ENCODE results near the gene TIMM23B.
"Not testable (repeated sequence)": the region's sequence is repeated elsewhere in the genome, so short reads cannot be mapped to it uniquely, and the experiment has no call there.

TIMM23B gene, protein sequence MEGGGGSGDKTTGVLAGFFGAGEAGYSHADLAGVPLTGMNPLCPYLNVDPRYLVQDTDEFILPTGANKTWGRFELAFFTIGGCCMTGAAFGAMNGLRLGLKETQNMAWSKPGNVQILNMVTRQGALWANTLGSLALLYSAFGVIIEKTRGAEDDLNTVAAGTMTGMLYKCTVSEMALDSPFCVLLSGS

DNA sequence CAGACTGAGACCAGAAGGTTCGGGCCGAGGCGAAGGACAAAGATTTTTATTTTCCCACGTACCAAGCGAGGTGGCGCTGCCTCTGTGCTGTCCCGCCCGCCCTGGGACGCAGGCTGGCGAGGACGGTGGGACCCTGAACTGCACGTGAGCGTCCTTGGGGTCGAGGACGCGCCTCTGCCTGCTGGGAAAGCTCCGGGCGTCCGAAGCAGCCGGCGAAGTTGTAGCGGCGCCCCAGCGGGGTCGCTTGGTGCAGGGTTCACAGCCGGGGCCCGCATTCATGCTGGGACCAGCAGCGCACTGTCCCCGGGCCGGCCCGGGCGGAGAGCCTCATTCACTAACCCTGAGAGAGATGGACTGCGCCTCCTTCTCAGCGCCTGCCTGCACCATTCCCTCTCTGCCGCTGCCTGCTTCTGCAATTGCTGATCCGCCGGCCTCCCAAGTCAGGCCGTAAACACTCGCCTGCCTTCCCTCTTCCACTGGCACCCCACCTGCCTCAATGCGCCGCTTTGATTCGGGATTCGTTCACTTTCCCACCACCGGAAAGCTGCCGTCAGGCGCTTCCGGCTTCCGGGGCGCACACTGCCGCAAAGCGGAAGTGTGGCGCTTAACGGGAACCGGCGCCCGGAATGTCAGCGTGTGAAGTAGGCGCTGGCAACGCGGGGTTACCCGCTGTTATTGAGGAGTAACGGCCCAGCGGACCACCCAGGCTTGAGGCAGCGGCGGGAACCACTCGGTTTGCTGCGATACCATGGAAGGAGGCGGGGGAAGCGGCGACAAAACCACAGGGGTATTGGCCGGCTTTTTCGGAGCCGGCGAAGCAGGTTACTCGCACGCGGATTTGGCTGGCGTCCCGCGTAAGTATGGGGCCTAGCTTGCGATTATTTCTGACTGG is at the start of gene TIMM23B, which contains the start of gene PARG:
TIMM23B (plus strand) TSS at position 607 of the 892 bp plus-strand sequence; CDS start at position 749, 142 bp downstream.
PARG (minus strand) TSS at position 581 of the 892 bp plus-strand sequence; CDS start at position 279, 302 bp downstream.
- H3K4me3 ChIP-seq (ENCODE audit: low read depth, low read length): peak within 1 kb of the TSS; percentile 67

DNA sequence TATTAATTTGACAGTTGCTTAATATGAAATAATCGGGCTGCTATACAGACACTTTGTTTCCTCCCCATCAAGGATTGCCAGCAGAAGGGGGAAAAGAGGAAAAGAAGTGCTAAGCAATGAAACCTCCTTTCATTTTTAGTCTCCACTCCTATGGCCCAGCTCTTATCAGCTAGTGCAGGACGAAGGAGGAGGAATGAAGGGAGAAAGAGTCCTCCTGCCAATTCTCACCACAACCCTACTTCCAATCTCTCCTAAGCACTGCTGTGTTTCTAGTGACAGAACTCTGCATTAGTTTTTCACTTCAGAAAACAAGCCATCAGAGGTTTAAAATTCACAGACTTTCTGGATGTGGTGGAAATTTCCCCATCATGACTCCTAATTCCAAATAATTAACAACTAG is 41.9 kb upstream of the TIMM23B start:
- not testable (repeated sequence) for H3K4me3 ChIP-seq (ENCODE audit: low read depth, low read length)

DNA sequence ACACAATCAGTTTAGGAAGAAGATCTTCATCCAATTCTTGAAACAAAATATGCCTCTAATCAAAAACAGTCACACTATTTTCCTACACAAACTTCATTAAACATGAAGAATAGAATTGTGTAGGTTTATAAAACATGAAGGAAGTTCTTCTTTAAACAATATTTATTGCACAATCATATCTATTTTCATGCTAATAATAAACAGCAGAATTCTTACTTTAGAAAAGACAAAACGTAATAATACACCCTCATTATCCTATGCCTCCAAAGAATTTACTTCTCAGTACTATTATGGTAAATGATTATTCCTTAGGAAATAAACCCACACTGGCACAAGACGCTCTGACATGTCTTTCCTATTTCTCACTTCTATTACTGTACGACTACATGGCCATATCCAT is 41.4 kb upstream of the TIMM23B start:
- not testable (repeated sequence) for H3K4me3 ChIP-seq (ENCODE audit: low read depth, low read length)

DNA sequence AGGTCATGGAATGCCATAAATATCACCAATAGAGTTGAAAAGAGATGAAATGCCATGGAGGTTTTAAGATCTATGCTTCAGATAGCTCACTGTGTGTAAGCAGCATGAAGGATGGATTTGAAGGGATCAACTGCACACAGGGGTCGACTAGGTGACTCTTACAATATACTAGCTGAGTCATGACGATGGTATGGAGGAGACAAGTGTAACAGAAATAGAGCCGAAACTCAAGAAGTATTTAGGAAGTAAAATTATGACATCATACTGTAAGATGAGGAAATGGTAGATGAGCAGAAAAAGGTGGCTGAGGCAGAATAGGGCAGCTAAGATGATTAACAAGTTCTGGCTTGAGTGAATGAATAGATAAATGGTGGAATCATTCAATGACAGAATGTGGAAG is 38.0 kb upstream of the TIMM23B start:
- not testable (repeated sequence) for H3K4me3 ChIP-seq (ENCODE audit: low read depth, low read length)

DNA sequence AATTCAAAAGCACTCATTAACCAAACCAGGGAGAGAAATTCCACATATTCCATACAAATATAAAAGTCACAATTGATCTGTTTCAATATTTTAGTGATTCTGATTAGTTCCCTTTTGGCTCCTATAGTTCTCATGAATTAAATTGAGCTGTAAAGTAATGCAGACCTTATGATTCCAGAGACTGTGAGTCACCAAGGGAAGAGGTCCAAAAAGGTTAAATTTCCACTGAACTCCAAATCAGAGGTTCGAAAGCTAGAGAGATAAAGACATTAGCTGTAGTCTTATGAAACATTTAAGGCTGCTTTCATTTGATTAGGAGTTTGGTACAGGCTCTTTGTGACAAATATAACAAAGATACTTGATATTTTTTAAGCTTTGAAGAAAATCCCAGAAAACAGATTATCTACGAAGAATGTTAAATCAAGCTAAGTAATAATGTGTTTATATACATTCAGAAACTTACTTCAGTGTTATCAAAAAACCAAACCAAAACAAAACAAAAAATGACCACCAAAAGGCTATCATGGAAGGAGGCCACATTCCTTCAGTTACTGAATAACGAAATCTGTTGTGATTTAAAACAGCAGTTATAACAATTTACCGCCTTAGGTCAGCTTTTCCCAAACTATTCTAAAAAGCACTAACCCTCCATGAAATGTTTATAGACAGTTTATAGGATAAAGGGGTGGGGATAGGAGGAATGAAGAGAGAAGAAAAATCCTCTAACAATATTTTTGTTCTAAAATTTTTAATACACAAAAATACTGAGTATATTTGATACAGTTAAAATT is 33.4 kb upstream of the TIMM23B start:
- not testable (repeated sequence) for H3K4me3 ChIP-seq (ENCODE audit: low read depth, low read length)

DNA sequence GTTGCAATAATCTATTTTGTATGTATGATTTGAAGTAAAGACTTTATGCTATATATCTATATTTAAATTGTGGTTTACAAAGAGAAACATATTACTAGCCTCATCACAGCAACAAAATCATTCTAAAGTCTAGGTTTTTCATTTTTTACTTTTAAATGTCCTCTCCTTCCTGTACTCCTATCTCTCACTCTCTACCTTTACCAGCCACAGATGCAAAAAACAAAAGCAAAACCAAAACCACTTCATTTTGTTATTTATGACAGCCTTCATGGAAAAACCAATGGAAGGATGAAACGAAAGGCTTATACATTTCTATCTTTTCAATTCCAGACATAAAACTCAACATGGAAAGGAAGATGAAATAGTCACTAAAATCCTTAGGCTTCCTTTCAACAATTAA is 31.6 kb upstream of the TIMM23B start:
- H3K4me3 ChIP-seq (ENCODE audit: low read depth, low read length): not testable (repeated sequence)

DNA sequence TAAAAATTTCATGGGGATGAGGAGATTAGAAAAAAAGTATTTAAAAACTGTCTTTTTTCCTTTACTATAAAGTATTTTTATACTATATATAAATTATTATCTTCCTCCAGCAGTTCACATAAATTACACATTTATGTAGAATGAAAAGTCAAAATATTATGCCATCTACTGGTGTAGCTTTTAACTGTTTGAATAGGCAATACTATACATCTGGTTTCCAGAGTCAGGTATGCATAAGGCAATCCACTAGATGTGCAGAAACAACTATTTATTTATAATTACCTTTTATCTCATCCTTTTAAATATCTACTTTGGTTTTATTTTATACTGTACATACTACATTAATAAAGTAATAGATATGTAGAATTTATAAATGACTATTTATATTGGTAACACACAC is 25.4 kb upstream of the TIMM23B start:
- not testable (repeated sequence) for H3K4me3 ChIP-seq (ENCODE audit: low read depth, low read length)

DNA sequence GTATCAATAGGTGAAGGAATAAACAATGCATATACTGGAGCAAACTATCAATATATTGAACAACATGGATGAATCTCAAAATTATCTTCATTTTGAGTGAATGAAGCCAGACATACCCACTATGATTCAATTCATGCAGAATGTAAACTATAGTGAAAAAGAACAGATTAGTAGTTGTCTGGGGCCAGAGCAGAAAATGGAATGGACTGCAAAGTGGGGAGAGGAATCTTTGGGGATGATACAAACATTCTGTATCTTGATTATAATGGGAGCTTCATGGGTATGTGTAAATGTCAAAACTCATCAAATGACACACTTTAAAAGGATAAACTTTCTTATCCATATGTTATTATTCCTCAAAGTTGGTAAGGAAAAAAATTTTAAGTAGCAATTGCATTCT is 23.9 kb upstream of the TIMM23B start:
- H3K4me3 ChIP-seq (ENCODE audit: low read depth, low read length): not testable (repeated sequence)

DNA sequence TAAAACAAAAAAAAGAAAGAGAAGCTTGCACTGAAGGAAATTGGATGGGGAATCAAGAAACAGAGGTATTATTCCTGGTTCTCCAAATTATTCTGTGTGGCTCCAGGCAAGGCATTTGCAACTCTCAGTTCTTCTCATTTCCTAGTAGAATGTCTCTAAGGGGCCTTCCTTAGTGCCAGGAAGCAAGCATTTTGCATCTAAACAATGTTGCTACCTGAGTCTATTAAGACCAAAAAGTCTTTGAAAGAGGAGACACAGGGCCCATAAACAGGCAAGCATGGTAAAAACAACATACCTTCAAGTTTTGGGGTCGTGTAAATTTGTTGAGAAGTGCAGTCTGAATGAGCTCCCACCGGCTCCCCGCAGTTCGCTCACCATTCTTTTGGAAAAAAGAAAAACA is 19.8 kb upstream of the TIMM23B start:
- not testable (repeated sequence) for H3K4me3 ChIP-seq (ENCODE audit: low read depth, low read length)

DNA sequence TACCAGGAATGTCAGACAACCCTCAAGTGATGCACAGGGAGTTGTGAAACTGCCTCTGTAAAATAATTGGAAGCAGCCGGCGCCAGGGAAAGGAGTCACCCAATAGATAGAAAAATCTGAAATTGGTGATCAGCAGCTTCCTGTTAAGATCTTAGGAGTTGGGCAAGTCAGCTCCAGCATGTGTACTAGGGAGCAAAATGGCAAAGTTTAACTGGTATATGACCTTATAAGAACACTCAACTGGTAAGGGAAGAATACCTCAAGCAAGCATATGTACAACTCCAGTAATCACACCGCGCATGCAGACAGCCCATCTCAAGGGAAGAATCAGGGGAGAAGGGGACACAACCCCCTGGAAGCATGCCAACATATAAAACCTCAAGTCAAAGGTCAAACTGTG is 18.3 kb upstream of the TIMM23B start:
- not testable (repeated sequence) for H3K4me3 ChIP-seq (ENCODE audit: low read depth, low read length)

DNA sequence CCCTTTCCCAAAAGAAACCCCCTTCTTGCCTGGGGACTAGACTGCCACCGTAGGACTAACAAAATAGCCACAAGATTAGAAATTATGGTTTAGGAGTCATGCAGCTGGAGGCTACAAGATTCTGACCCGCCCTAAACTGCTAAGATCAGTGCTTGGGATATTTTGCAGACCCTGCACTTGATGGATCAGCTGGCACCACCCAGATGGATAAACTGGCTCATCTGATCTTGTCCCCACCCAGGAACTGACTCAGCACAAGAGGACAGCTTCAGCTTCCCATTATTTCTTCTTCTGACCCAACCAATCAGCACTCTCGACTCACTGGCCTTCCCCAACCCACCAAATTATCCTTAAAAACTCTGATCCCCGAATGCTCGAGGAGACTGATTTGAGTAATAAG is 10.6 kb upstream of the TIMM23B start:
- not testable (repeated sequence) for H3K4me3 ChIP-seq (ENCODE audit: low read depth, low read length)

DNA sequence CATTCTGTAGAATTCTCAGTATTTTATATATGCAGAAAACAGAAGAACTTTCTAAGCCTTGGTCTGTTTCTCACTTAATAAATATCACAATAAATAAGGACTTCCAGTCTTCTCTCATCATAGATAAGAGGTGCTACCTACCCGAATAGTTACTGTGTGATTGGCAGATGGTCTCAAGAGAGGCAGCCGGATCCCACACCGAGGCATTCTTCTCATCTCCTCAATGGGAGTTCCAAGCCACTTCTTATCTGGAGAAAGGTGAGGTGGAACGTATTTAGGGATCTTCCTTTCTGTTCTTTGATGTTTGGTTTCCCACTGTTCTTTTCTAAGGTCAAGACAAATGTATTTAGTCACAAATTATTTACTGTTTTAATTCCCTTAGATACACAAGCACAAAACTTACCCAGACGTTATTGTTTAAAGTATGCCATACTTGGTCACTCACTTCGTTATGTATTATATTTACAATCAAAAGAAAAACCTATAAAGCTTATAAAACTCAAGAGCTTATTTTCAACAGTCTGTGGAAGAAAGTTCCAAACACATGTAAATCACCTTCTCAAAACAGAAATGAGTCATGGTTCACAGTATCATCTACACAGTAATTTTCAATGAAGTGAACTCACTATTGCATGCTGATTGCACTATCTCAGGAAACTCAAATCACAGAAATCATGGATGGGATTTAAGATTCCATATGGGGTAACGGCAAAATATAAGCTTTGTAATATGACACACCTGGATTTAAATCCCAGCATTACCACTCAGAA is 9.7 kb upstream of the TIMM23B start:
- H3K4me3 ChIP-seq (ENCODE audit: low read depth, low read length): not testable (repeated sequence)

DNA sequence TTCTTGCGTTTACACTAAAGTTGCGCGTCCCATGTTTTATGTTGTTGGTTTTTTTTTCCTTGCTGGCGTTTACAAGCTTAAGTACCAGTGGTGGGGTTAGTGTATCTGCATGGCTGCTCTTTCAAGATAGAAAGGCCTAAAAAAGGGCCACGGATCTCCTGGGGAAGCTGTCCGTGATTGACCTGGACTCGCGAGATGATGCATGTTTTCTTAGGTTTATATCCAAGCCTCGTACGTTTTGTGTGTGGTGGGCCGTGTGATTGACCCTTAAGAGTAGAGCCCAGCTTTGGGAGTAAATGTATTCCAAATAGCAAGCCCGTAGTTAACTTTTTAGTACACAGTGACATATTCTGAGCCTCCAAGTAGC is 469 bp downstream of the TIMM23B start:
- H3K4me3 ChIP-seq (ENCODE audit: low read depth, low read length): peak overlapping the region; percentile 67

DNA sequence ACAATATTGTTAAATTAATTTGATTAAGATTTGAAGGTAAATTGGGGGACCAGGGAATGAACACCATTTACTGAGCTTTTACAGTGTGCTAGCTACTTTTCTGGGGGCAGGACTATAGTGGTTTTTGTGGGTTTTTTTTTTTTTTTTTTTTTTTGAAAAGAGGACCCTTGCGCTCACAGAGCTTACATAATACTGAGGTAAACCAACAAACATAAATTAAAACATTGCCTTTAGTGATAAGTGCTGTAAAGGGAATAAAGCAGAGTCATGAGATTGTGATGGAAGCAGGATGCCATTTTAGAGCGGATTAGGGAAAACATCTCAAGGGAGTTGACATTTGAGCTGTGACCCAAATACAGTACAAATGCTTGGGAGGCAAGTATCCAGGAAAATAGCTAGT is 1.8 kb downstream of the TIMM23B start:
- not testable (repeated sequence) for H3K4me3 ChIP-seq (ENCODE audit: low read depth, low read length)

DNA sequence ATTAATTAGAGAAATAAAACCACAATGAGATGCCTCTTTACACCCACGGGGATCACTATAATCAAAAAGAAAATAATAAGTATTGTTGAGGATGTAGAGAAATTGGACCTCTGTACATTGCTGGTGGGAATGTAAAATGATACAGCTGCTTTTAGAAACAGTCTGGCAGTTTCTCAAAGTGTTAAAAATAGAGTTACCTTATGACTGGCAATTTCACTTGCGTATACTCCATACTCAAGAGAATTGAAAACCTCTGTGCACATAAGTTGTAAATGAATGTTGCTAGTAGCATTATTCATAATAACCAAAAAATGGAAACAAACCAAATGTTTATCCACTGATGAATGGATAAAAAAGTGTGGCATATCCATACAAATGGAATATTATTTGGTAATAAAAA is 6.3 kb downstream of the TIMM23B start:
- H3K4me3 ChIP-seq (ENCODE audit: low read depth, low read length): not testable (repeated sequence)

DNA sequence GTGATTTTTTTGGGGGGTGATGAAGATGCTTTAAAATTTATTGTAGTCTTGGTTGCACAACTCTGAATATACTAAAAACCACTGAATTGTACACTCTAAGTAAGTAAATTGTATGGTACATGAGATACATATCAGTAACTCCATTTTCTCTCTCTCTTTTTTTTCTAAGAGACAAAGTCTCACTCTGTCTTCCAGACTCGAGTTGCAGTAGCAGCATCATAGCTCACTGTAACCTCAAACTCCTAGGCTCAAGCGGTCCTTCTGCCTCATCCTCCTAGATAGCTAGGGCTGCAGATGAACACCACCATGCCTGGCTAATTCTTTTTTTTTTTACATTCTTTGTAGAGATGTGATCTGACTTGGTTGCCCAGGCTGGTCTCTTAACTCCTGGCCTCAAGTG is 6.9 kb downstream of the TIMM23B start:
- H3K4me3 ChIP-seq (ENCODE audit: low read depth, low read length): not testable (repeated sequence)

DNA sequence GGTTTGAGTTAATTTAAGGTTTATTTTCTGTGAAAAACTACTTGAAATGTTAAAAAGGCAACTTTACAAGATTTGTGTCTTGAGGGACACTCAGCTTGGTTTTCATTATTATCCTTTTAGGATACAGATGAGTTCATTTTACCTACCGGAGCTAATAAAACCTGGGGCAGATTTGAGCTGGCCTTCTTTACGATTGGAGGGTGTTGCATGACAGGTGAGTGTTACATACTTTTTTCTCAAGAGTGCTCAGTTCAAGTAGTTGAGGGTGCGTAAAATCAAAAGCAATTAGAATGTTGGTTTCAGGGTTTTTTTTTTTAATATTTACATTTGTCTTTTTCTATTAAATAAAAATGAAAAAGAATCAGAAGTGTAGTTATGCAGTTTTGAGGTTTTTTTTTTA is 10.2 kb downstream of the TIMM23B start:
- not testable (repeated sequence) for H3K4me3 ChIP-seq (ENCODE audit: low read depth, low read length)

DNA sequence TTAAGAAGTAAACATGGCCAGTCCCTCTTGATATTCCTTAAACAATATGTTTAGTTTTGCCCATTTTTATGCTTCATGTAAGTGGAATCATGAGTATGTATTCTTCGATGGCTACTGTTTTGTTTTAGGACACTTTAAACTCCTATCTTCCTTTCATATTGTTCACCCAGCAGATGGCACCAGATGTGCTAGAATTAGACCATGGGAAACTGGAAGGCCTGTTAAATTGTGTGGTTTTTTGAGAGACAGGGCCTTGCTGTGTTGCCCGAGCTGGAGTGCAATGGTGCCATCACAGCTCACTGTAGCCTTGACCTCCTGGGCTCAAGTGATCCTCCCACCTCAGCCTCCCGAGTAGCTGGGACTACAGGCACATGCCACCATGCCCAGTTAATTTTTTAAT is 11.3 kb downstream of the TIMM23B start:
- H3K4me3 ChIP-seq (ENCODE audit: low read depth, low read length): not testable (repeated sequence)

DNA sequence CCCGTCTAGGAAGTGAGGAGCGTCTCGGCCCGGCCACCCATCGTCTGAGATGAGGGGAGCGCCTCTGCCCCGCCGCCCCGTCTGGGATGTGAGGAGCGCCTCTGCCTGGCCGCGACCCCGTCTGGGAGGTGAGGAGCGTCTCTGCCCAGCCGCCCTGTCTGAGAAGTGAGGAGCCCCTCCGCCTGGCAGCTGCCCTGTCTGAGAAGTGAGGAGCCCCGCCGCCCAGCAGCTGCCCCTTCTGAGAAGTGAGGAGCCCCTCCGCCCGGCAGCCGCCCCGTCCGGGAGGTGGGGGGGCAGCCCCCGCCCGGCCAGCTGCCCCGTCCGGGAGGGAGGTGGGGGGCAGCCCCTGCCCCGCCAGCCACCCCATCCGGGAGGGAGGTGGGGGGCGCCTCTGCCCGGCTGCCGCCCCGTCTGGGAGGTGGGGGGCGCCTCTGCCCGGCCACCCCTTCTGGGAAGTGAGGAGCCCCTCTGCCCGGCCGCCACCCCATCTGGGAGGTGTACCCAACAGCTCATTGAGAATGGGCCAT is 28.5 kb downstream of the TIMM23B start:
- H3K4me3 ChIP-seq (ENCODE audit: low read depth, low read length): not testable (repeated sequence)

DNA sequence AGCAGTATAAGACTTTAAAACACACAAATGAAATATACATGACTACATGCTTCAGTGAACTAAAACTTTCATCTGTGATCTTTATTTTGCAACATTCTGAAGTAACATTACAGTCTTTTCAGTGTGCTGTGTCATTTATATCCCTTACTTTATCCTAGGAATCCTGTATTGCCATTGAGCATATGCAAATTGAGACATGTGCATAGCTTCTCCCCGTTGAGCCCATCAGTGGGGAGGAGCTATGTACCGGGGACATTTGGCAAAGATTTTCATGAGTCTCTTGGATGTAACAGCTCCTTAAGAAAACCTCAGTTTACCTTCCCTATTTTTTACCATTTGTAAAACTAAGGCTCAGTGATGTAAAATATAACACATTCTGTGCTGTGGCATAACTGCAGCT is 29.6 kb downstream of the TIMM23B start:
- H3K4me3 ChIP-seq (ENCODE audit: low read depth, low read length): not testable (repeated sequence)
